HepG2 (cell line): ENCODE results near the gene TJAP1. TPM values are rescaled to one million over a fixed set of nuclear protein-coding genes. Genes with fewer than 3 reads are reported as not detected.
A peak's percentile ranks its signal among the peaks of the same experiment; 100 is the strongest.

Experiments
- CHCHD3 ChIP-seq: sonication (generic); formaldehyde crosslinking; IDR thresholded peaks from 2 replicates; pipeline ENCODE4 v1.8.0; 2022; ENCODE audit warnings: mild to moderate bottlenecking, missing genetic modification reagents, moderate library complexity
- CREM ChIP-seq, 2 experiments: sonication (generic) in 1 of 2; formaldehyde crosslinking in 1 of 2; IDR thresholded peaks; 2 replicates each; pipeline versions ENCODE4 v1.4.0 to v1.6.1; 2016 to 2020; ENCODE audit warnings: antibody characterized with exemption in 1 of 2, mild to moderate bottlenecking in 1 of 2, missing genetic modification reagents in 1 of 2
- FOXP1 ChIP-seq, 2 experiments: fragments of 450-650 bp in 1 of 2; IDR thresholded peaks; 2 replicates each; pipeline ENCODE4 v1.6.1; 2017 to 2018; ENCODE audit warnings: antibody characterized with exemption in 1 of 2
- HBP1 ChIP-seq: IDR thresholded peaks from 2 replicates; pipeline ENCODE4 v1.6.1; 2016; ENCODE audit warnings: low read depth, control low read depth
- HNRNPK ChIP-seq: fragments of 200-400 bp; formaldehyde crosslinking; IDR thresholded peaks from 2 replicates; pipeline ENCODE4 v1.6.1; 2018; ENCODE audit warnings: low read length, low read depth, moderate library complexity, mild to moderate bottlenecking; ENCODE audit not compliant: poor library complexity, severe bottlenecking
- IRF2 ChIP-seq: IDR thresholded peaks from 2 replicates; pipeline ENCODE4 v1.6.1; 2018; ENCODE audit warnings: missing genetic modification reagents, missing compliant biosample characterization
- MAFG ChIP-seq: sonication (generic); formaldehyde crosslinking; IDR thresholded peaks from 2 replicates; pipeline ENCODE4 v1.5.1; 2020; ENCODE audit warnings: mild to moderate bottlenecking, missing genetic modification reagents
- MIXL1 ChIP-seq: IDR thresholded peaks from 2 replicates; pipeline ENCODE4 v1.6.1; 2016
- NCOA5 ChIP-seq: sonication (generic); formaldehyde crosslinking; IDR thresholded peaks from 2 replicates; pipeline ENCODE4 v1.4.0; 2020; ENCODE audit warnings: missing genetic modification reagents
- PHF8 ChIP-seq: sonication (generic); formaldehyde crosslinking; IDR thresholded peaks from 2 replicates; pipeline ENCODE4 v1.5.0; 2020; ENCODE audit warnings: missing genetic modification reagents
- RFXANK ChIP-seq: IDR thresholded peaks from 2 replicates; pipeline ENCODE4 v1.6.1; 2016
- TBL1XR1 ChIP-seq: fragments of 150-350 bp; IDR thresholded peaks from 2 replicates; pipeline ENCODE4 v1.6.1; 2014; ENCODE audit warnings: borderline replicate concordance, low read length; ENCODE audit not compliant: partially characterized antibody
- ZKSCAN5 ChIP-seq: sonication (generic); formaldehyde crosslinking; IDR thresholded peaks from 2 replicates; pipeline ENCODE4 v1.5.1; 2020; ENCODE audit warnings: mild to moderate bottlenecking, missing genetic modification reagents
- ZMYM3 ChIP-seq: sonication (generic); formaldehyde crosslinking; IDR thresholded peaks from 2 replicates; pipeline ENCODE4 v1.5.1; 2020; ENCODE audit warnings: mild to moderate bottlenecking, missing genetic modification reagents
- ZNF280B ChIP-seq: sonication (generic); formaldehyde crosslinking; IDR thresholded peaks from 2 replicates; pipeline ENCODE4 v1.5.0; 2020; ENCODE audit warnings: missing genetic modification reagents, mild to moderate bottlenecking, borderline replicate concordance
- ZNF501 ChIP-seq: sonication (generic); formaldehyde crosslinking; IDR thresholded peaks from 2 replicates; pipeline ENCODE4 v1.5.1; 2020; ENCODE audit warnings: mild to moderate bottlenecking, moderate library complexity, missing genetic modification reagents
- ZNF589 ChIP-seq: sonication (generic); formaldehyde crosslinking; conservative IDR thresholded peaks from 2 replicates; pipeline ENCODE4 v1.8.0; 2022; ENCODE audit warnings: mild to moderate bottlenecking, moderate library complexity, missing genetic modification reagents
- ZNF607 ChIP-seq: sonication (generic); formaldehyde crosslinking; IDR thresholded peaks from 2 replicates; pipeline ENCODE4 v1.5.1; 2020; ENCODE audit warnings: missing genetic modification reagents, mild to moderate bottlenecking, borderline replicate concordance
- ZSCAN25 ChIP-seq: sonication (generic); formaldehyde crosslinking; IDR thresholded peaks from 2 replicates; pipeline ENCODE4 v1.8.0; 2022; ENCODE audit warnings: mild to moderate bottlenecking, missing genetic modification reagents
- polyA plus RNA-seq, 8 experiments: library from polyadenylated mRNA; depleted of rRNA in 3 of 8; stranded (reverse) in 7 of 8; unstranded in 1 of 8; fragments of >200 nt; fragmentation: Illumina TruSeq in 4 of 8; extraction: Trizol in 4 of 8; gene quantifications; 2 replicates each; pipeline versions ENCODE4 v1.2.1 to v1.2.3, GENCODE V29; 2011 to 2016; ENCODE audit warnings: low read depth in 4 of 8, missing spikeins in 1 of 8, mixed read lengths in 1 of 8; ENCODE audit not compliant: insufficient read depth in 1 of 8
- total RNA-seq, 5 experiments: library from RNA; depleted of rRNA; stranded (reverse); fragments of >200 nt; fragmentation: Illumina TruSeq; extraction: Trizol; gene quantifications; 2 replicates each; pipeline ENCODE4 v1.2.3, GENCODE V29; 2016; ENCODE audit warnings: low read depth in 1 of 5
- TF ChIP-seq, protein P1 (sequence below): sonication (generic); formaldehyde crosslinking; IDR thresholded peaks from 2 replicates; pipeline ENCODE4 v1.5.0; 2020; ENCODE audit warnings: missing genetic modification reagents
- TF ChIP-seq, protein P2 (sequence below): IDR thresholded peaks from 2 replicates; pipeline ENCODE4 v1.6.1; 2012; ENCODE audit warnings: inconsistent platforms
- TF ChIP-seq, protein P3 (sequence below): IDR thresholded peaks from 2 replicates; pipeline ENCODE4 v1.6.1; 2016; ENCODE audit warnings: low read depth, borderline replicate concordance
- TF ChIP-seq, protein P4 (sequence below): sonication (generic); formaldehyde crosslinking; IDR thresholded peaks from 2 replicates; pipeline ENCODE4 v1.5.0; 2020; ENCODE audit warnings: mild to moderate bottlenecking, missing genetic modification reagents, borderline replicate concordance

The TJAP1 gene
- total and polyA plus RNA-seq, 2 of the 13 experiments (the other 11 are each of a cell fraction or from before 2014, with no cell fraction given), result 15.7 to 41.6 TPM

- peak; percentile 47; the same call in 1 of the 2 replicates for TF ChIP-seq CREM (IDR thresholded peaks at IDR 0.05)
- TF ChIP-seq CREM (CRISPR knock-in tag; IDR thresholded peaks at IDR 0.05), result no peak
- no peak for TF ChIP-seq TBL1XR1
- no peak for TF ChIP-seq FOXP1 (IDR thresholded peaks at IDR 0.05)
- TF ChIP-seq FOXP1 (CRISPR knock-in tag; IDR thresholded peaks at IDR 0.05), result peak; percentile 86
- peak; percentile 64; the same call in 1 of the 2 replicates for TF ChIP-seq ZMYM3
- peak; percentile 50 for TF ChIP-seq ZNF501
- TF ChIP-seq ZNF607, result no peak
- TF ChIP-seq MAFG (CRISPR knock-in tag), result peak; percentile 72; the same call in 1 of the 2 replicates
- no peak for TF ChIP-seq CHCHD3
- 0 out of 2 replicates have a peak, but pooled peaks have one; percentile 19 for TF ChIP-seq PHF8 (CRISPR knock-in tag)
- TF ChIP-seq ZKSCAN5 (CRISPR knock-in tag), result peak; percentile 24; the same call in 1 of the 2 replicates
- no peak for TF ChIP-seq ZNF589 (CRISPR knock-in tag)
- TF ChIP-seq ZNF280B (CRISPR knock-in tag), result no peak
- 0 out of 2 replicates have a peak, but pooled peaks have one; percentile 27 for TF ChIP-seq NCOA5
- 0 out of 2 replicates have a peak, but pooled peaks have one; percentile 27 for TF ChIP-seq RFXANK (CRISPR knock-in tag)
- TF ChIP-seq MIXL1 (CRISPR knock-in tag), result peak; percentile 69
- TF ChIP-seq, protein P1, sequence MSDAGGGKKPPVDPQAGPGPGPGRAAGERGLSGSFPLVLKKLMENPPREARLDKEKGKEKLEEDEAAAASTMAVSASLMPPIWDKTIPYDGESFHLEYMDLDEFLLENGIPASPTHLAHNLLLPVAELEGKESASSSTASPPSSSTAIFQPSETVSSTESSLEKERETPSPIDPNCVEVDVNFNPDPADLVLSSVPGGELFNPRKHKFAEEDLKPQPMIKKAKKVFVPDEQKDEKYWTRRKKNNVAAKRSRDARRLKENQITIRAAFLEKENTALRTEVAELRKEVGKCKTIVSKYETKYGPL (CRISPR knock-in tag), result no peak
- TF ChIP-seq HNRNPK, result no peak
- peak; percentile 91; the same call in 1 of the 2 replicates for TF ChIP-seq HBP1 (CRISPR knock-in tag)
- TF ChIP-seq, protein P2, sequence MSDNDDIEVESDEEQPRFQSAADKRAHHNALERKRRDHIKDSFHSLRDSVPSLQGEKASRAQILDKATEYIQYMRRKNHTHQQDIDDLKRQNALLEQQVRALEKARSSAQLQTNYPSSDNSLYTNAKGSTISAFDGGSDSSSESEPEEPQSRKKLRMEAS, result peak; percentile 35; the same call in 1 of the 2 replicates
- TF ChIP-seq, protein P3, sequence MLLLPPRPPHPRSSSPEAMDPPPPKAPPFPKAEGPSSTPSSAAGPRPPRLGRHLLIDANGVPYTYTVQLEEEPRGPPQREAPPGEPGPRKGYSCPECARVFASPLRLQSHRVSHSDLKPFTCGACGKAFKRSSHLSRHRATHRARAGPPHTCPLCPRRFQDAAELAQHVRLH (CRISPR knock-in tag), result peak; percentile 41; the same call in 1 of the 2 replicates
- 0 out of 2 replicates have a peak, but pooled peaks have one; percentile 40 for TF ChIP-seq ZSCAN25 (CRISPR knock-in tag)
- TF ChIP-seq, protein P4, sequence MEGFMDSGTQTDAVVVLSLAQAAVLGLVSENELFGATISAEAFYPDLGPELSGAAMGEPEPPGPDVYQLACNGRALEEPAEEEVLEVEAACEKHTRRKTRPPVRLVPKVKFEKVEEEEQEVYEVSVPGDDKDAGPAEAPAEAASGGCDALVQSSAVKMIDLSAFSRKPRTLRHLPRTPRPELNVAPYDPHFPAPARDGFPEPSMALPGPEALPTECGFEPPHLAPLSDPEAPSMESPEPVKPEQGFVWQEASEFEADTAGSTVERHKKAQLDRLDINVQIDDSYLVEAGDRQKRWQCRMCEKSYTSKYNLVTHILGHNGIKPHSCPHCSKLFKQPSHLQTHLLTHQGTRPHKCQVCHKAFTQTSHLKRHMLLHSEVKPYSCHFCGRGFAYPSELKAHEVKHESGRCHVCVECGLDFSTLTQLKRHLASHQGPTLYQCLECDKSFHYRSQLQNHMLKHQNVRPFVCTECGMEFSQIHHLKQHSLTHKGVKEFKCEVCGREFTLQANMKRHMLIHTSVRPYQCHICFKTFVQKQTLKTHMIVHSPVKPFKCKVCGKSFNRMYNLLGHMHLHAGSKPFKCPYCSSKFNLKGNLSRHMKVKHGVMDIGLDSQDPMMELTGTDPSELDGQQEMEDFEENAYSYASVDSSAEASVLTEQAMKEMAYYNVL (CRISPR knock-in tag), result peak; percentile 72
- peak; percentile 78 for TF ChIP-seq IRF2 (CRISPR knock-in tag)
Observed at GRCh38 chr6:43488667-43489276, 11.4 kb downstream of the TJAP1 start (continued).
